SH-SY5Y (cell line): Measurements from ENCODE around the gene BCOR.

Experiments
- GATA2 ChIP-seq: IDR thresholded peaks from 2 replicates; pipeline ENCODE4 v1.6.1; 2011; ENCODE audit warnings: mild to moderate bottlenecking, low read depth, low read length
- GATA3 ChIP-seq: IDR thresholded peaks from 2 replicates; pipeline ENCODE4 v1.6.1; 2011; ENCODE audit warnings: low read depth, mild to moderate bottlenecking, low read length, moderate library complexity

DNA sequence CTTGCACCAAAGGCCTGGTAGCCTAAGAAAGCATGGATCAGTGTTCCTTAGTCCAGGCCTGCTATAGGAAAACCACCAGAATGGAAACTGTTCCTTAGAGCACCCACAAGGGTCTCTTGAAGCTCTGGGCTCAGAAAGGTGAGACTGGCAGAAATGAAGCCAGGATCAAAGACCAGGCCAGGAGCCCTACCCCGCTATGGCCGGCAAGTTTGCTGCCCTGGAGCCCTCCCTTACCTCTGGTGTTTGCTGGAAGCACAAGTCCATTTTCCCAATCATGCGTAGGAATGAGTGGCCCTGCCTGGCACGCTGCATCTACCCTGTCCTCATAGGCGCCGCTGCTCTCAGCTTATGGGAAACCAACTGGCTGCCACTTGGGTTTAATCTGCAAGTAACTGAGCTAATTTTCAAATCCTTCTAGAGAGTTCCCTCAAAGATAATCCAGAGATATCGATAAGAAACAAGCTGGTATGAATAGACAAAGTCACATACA, 37.4 kb downstream of the BCOR start:
- TF ChIP-seq GATA2 (no peak), GATA3 (no peak)
